HG03520 (cell line): ENCODE data around the gene RPS6KA2.

ENCODE experiments used
- ATAC-seq: cut with Tn5 transposase; IDR thresholded peaks from one replicate; pipeline ENCODE4 v1.9.1; 2021; ENCODE audit warnings: mild to moderate bottlenecking, moderate library complexity; ENCODE audit not compliant: unreplicated experiment

The RPS6KA2 gene

DNA sequence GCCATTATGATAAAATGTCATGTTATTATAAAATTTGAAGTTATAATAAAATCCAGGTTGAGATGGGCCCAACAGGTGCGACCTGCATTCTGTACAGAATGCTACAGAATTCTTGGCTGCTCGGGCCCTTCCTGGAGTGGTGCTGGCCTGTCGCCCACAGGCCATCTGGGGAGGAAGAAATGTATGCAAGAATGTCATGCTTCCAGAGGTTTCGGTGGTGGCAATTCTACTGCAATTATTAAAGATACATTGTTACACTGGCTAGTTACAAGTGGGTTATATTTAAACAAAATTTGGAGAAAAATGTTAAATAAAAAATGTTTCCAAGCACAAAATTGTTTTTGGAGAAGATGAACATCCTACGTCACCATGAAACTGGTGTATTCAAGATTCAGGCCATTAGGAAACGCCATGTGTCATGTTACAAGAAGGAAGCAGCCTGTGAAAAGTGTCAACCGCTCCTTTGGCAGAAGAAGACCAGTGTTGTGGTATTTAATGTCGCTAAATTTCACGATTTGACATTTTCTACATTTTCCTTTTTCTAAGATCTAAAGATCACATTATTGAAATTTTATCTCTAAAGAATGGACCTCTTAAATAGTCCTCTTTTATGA lies 47.7 kb downstream of the RPS6KA2 start:
- no peak for ATAC-seq

DNA sequence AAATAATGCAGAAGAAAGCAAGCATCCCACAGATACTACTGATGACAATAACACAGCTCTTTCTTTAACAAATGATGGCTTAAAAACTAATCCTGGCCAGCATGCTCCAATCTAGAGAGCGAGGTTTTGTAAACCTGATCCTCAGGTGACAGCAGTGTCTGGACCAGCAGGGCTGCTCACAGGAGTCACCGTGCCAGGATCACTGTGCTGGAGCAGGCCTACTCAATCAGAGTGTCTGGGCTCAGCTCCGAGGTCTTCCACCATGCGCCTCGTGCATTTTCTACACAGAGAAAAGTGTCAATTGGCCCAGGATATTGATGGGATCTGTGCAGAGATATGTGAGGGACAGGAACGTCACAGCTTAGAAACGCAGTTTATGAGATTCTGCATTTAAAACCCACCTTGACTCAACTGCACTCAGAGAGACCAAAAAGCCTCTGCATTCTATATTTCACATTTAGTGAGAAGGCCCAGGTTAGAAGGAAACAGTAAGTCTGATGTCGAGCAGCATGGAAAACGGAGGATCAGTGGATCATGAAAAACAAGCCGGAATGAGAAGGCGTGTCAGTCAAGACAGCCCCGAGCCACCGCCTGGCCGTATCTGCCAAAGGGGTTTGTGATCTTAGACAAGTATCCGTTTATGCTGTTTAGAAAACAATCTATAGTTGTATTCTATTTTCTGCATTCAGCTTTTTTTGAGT lies 48.4 kb downstream of the RPS6KA2 start:
- ATAC-seq, result no peak

DNA sequence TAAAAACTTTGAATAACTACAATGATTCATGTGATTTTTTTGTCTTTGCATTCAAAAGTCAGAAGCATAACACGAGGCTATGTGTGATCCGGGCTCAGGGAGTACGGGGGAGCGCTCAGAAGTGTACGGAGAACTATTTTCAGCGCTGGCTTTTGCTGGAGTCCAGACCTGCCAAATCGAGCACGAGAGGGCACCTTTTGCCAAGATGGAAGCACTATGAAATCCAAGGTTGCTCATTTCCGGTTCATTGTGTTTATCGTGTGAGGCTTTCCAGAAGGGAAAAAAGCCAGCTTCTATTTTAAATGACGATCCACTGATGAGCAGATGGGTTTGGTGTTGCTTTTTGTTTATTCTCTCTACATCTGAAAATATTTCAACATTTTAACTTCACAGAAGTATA lies 51.8 kb downstream of the RPS6KA2 start:
- ATAC-seq, result no peak

DNA sequence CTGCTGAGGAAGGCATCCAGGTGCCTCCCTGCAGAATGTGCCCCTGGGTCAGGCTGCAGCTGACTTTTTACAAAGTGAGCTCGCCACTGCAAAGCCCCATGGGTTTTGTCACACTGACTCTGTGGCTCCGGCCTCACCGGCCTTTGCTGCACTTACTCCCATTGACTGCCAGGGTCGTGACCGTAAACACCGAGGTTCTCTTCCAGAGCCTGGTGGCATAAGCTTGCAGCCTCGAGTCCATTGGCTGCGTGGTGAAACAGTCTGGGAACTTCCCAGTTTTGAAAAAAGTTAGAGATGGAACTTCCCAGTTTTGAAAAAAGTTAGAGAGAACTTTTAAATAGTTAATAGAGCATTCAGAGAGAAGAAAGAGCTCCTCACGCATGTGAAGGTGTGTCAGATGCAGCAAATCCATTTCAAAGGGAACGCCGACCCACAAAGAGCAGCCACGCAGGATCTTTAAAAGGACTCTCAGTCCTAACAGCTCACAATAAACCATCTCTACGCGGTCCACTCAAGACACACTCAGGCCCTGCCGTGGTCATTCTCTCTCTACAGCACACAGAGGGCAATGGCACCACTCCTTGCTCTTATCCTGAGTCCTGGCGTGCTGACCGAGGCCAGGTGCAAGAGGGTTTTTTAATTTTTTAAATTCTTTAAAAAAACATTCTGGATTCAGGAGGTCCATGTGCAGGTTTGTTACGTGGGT lies 53.4 kb downstream of the RPS6KA2 start:
- ATAC-seq, result no peak

DNA sequence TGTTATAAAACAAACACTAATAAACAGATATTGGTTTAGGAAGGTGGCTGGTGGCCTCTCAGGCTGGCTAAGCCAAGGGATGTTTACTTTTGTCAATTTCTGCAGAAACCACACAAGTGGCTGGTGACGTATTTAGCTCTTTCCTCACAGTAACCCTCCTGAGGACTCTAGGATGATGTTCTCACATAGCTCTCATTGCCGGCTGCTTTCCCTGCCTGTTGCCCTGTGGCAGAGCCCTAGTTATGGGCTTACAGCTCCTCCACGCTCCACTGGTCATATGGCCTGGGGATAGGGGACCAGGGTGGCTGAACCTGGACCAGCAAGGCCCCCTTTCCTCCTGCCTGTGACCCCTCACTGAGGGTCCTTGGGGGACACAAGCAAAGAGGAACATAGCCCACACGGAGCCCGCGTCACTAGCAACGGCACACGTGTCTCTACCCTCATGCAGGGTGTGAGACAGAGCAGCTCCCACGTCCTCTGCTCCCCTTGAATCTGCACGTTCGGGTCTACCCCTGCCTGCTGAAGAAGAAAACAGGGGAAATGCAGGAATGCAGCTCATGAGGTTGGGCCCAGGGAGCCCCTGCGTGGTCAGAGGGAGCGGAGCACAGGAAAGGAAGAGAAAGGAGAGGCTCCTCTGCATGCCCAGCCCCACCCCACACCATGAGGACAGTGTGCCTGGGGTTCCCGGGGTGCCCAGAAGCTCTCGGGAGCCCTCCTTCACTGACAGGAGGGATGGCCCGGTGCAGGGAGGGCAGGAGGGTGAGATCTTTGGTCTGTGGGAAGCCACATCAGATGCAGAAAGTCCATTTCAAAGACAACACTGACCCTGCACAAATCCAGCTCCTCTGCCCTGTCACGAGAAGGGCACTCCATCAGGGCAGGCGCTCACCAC lies 54.4 kb downstream of the RPS6KA2 start:
- no peak for ATAC-seq

DNA sequence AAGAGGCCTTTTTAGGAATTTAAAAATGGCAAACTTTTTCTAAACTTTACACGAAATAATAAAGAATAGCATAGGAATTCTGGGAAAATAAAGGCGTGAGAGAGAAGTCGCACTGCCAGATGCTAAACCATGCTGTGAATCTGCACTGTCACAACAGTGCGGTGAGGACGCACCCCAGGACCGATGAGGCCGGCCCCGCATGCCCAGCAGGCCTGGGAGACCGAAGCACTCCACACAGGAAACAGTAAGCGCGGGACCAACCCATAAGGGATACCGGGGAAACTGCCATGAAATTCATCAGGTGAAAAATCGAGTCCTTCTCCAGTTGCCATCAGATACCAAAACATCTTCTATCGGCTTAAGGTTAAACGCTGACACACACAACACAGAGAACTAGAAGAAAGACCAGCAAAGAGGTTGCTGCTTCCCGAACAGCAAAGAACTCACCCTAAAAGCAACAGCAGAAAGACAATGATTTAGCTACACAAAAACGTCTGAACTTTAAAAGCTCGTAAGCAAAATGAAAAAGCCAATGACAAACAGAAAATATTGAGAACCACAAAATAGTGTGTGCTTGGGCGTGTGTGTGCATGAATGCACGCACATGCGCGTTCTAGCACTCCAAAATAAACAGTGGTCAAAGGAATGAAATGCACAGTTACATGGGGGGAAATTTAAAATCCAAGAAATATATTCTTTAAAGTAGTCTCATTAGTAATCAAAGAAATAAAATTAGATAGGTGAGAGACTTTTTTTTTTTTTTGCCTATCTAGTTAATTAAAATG lies 55.9 kb downstream of the RPS6KA2 start:
- no peak for ATAC-seq

DNA sequence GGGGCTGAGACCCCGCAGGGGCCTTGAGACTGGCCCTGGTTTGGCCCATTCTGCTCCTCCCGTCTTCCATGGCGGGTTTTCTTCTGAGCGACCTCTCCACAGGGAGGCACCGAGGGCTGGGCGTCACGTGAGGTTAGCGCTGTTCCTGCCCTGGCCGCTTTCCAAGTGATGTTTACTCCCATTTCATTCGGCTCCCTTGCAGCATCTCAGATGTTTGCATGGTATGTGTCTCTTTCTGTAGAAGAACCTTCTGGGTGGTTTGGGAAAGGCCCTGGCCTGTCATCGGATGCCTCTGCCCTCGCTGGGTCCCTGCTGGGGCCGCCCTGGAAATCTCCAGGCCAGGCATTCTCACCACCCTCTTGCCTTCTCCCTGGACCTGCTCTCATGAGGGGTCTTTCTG lies 57.8 kb downstream of the RPS6KA2 start:
- ATAC-seq, result no peak

DNA sequence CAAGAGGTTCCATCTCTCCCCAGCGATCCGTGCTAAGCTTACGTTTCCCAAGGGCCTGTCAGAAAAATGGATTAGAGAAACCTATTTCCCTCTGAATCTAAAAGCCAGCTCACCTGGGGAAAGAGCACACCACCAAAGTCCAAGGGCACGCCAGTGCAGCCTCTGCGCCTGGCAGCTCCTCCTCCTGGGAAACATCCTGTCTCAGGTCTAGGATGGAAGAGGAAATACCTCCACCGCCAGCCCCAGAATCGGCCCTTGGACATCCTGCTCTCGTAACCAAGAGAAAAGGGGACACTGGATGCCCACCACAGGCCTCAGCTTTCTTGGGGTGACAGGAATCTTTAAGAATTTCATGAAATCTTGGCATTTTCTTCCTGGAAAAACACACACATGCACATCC lies 59.2 kb downstream of the RPS6KA2 start:
- ATAC-seq, result no peak

DNA sequence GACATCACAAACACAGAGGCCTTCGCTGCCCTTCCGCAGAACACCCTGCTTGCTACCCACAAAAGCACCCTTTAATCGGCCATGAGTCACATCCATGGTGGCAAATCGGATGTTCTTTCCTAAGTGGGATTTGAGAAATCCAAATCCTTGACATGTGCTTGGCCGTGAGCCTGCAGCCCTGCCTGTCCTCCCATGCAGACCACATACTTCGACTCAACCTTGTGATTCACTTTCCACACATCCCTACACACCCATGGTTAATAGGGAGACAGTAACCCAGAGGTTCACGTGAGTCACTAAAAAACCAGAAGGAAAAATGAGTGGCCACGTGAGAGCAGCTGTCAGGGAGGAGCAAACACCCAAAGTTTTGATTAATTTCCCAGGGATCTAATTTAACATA lies 59.9 kb downstream of the RPS6KA2 start:
- ATAC-seq, result no peak

DNA sequence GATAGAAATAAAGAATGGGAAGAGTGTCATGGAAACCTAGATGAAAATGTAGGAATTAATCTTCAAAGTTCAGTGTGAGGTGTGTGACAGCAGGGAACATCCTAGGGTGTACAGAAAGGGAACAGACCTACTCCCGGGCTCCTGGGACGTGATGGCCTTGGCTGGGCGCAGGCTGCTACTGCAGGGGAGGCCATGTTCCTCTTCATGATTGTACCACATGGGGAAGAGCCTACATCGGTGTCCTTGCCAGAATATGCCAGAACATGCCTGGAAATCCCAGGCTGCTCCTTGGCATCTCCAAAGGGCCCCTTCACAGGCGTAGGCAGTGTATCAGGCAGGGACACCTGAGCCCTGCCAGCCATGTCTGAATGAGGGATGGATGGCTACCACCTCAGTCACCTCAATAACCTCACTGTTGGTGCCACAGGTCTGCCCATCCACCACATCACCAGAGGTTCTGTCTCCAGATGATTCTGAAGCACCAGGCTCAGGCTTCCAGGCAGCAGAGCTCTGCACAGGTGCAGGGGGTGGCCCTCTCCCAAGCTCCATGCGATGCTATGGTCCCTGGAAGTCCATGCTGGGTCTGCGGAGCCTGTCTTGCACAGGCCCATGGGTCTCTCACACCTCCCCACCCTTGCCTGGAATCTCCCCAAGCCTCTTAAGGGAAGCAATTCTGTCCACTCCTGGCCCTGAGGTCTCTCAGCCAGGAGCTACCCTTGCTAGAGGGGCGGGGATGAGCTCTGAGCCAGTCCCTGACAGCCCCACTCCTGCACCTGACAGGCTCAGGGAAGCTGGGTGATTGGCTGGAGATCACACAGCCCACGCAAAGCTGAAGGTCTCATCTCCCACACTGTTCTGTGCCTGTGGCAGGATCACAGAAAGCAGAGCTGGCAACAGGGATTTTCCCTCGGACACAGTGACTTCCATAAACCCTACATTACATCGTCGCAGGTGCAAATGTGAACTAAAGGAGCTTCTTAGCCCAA lies 60.7 kb downstream of the RPS6KA2 start:
- ATAC-seq, result no peak

DNA sequence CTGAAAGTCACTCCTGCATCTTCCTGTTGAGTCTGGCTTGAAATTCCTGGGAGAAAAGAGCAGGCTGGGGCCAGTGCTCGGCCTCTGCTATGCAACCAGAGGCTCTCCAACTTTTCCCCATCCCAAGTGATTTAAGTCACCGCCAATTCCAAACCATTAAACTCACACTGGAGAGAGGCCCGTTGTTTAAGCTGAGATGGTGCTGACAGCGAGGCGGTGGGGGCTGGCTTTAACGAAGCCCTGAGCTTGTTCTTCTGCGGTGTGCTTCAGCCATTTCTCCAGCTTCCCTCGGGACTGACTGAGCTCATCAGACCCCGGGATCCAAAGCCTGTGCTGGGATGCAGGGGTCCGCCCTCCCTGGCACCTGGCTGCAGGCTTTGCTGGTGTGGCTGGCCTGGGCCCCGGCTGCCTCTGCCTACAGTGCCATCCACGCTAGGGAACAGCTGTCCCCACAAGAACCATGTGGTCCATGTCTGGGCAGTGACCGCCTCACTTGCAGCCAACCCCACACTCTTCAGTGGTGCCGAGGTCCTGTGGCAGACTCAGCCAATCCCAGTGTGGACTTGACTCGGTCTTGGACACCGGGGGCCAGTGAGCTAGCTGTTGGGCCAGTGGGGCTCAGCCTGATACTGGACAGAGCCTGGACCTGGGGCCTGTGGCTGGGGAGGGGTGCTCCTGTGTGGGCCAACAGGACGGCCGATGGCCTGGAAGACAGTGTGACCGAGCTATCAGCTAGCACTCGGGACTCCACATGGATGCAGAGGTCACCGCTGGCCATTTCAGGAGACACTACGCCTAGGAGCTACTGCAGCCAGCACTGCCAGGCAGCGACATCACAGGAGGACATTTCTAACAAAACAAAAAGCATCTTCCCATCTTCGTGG lies 61.7 kb downstream of the RPS6KA2 start:
- no peak for ATAC-seq

DNA sequence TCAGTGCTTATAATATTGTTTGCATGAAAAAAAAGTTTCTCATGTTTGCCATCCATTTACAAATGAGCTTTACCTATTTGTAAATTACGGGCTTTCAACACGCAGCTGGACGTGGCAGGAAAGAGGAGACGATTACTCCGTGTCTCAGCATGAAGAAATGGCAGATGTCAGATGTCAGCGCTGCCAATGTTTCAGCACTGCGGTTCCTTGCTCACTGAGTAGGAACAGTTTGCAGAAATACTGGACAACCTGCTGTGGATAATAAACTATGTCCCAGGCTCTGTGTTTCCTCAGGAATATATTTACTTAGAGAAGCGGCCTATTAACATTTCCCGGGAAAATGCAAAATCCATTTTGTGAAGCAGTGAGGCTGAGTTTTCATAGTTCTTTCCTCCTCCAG lies 63.2 kb downstream of the RPS6KA2 start:
- ATAC-seq, result no peak

DNA sequence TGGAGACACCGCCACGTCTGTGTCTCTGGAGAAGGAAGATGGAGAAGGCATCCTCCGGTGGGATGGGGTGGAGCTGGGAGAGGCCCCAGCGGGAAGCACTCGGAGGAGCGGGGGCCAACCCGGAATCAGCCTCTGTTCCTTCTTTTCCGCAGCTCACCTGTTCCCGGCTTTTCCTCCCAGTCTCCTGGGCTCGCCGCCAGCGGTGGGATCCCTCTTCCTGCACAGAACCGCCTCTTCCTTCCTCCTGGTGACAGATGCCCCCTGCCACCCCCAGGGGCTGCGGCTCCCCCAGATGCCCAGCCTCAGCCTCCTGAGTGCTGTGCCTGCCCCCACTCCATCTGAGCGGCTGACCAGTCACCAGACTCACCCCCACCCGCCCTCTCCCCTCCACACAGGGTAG lies 63.9 kb downstream of the RPS6KA2 start:
- ATAC-seq, result no peak

DNA sequence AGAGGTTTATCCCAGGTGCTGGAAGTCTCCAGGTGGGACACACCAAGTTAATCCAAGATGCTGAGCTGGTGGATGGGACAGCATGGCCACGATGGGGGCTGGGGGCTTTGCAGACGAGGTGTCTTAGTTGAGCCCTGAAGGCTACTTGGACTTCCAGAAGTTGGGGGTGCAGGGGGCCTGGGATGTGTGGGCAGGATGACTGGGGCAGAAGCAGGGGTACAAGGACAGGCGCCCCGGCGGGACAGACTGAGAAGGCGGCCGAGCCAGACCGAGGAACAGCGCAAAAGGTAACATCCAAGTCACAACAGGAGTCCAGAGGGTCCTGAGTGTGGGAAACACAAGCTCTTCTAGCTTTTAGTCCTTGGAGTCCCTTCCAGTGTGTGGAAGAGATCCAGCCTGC lies 64.3 kb downstream of the RPS6KA2 start:
- ATAC-seq, result no peak

DNA sequence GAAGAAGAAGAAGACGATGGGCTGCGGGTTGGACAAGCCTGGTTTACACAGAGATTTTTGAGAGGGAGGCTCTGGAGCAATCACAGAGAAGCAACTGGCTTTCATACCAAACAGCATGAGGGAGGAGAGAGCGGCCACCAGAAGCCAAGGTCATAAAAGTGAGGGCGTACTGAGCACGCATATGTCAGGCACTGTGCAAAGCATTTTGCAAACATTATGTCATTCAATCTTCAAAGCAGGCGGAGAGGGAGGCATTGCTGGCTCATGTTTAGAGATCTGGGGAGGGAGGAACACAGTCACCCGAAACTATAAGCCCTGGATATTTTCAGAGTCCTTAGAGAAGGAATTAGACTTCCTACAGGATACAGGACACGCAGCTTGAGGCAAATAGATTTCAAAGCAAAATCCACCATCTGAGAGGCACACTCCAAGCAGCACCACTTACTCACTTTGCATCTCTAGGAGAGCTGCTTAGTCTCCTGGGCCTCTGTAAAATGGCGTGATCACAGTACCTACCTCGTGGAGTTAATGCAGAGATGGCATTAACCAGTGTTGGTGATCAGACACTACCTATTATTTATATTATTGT lies 65.2 kb downstream of the RPS6KA2 start:
- ATAC-seq, result no peak

DNA sequence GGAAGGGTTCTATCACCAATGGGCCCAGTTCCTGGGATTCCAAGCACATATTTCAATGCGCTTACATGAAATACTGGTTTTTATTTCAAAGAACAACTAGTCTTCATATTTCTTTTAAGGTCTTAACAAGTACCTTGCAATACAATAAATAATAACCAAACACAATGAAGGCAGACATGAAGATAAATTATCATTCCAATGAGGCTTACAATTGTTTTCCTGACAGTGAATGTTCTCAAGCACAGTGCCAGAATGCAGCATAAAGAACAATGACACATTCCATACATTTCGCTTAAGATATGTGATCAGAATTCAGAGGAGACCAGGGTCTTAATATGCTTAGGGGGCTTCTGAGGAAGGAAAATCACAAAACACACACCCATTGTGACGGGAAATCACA lies 66.8 kb downstream of the RPS6KA2 start:
- ATAC-seq, result no peak

DNA sequence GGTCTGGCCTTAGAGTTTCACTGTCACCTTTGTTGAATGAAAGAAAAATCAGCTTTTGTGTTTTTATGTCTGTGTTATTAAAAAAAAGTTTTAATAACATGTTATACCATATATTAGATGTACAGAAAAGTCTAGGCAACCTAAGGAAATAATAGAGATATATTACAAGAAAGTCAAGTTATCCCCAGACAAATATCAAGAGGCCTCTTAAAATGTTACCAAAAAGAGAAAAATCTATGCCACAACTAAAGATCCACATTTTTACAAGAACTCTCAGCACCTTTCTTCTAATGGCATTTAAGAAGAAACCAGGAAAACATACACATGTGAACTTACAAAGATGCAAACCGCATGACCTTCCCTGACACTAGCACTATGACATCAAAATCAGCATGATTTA lies 67.4 kb downstream of the RPS6KA2 start:
- ATAC-seq, result no peak

DNA sequence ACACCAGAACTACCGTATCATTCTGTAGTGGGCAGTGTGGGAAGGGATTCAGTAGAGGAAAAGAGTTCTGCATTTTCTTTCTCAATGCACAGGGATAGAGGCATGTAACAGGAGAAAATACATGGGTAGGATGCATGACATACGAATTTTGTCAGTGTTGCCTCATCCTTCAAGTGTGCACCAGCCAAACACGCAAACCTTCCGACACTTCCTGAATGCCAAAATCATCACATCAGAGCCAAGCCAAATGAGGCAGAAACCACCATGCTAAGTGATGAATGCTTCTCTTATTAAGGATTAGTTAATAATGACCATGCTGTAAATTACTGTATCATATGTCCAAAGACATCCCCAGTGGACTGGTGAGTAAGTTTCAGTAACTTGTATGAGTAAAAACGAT lies 67.8 kb downstream of the RPS6KA2 start:
- ATAC-seq, result no peak
